Type B pancreatic cell (in vitro differentiated cells): ENCODE measurements around the gene PIEZO1. TPM values are rescaled to one million over a fixed set of nuclear protein-coding genes. Genes with fewer than 3 reads are reported as not detected.

Experiments used
- DNase-seq: peaks from one replicate; pipeline ENCODE4 v3.0.0; 2021; ENCODE audit warnings: mixed read lengths; ENCODE audit not compliant: unreplicated experiment; ENCODE audit errors: extremely low spot score
- H3K27ac Mint-ChIP-seq: 2 replicates; pipeline ENCODE4 v1.8.0; 2021; ENCODE audit warnings: mild to moderate bottlenecking, mixed read lengths
- H3K27me3 Mint-ChIP-seq: 2 replicates; pipeline ENCODE4 v1.8.0; 2021; ENCODE audit warnings: mixed read lengths
- H3K36me3 Mint-ChIP-seq: 2 replicates; pipeline ENCODE4 v1.8.0; 2021; ENCODE audit warnings: mixed read lengths
- H3K4me1 Mint-ChIP-seq: one replicate; pipeline ENCODE4 v1.8.0; 2021; ENCODE audit warnings: mixed read lengths; ENCODE audit not compliant: unreplicated experiment
- H3K4me3 Mint-ChIP-seq: 2 replicates; pipeline ENCODE4 v1.8.0; 2021; ENCODE audit warnings: mild to moderate bottlenecking, mixed read lengths
- H3K9me3 Mint-ChIP-seq: 2 replicates; pipeline ENCODE4 v1.8.0; 2021; ENCODE audit warnings: mixed read lengths
- total RNA-seq: library from RNA; stranded (reverse); gene quantifications from 2 replicates; pipeline ENCODE4 v1.2.1, GENCODE V29; 2021; ENCODE audit warnings: low replicate concordance
- TF ChIP-seq, protein P1 (sequence below): fragments of 200-600 bp; sonication (generic); conservative IDR thresholded peaks from 2 replicates; pipeline ENCODE4 v1.5.0; 2021; ENCODE audit warnings: antibody characterized with exemption, mild to moderate bottlenecking

The PIEZO1 gene
- total RNA-seq, 1 donor from 2014 or later = 33.3 TPM

DNA sequence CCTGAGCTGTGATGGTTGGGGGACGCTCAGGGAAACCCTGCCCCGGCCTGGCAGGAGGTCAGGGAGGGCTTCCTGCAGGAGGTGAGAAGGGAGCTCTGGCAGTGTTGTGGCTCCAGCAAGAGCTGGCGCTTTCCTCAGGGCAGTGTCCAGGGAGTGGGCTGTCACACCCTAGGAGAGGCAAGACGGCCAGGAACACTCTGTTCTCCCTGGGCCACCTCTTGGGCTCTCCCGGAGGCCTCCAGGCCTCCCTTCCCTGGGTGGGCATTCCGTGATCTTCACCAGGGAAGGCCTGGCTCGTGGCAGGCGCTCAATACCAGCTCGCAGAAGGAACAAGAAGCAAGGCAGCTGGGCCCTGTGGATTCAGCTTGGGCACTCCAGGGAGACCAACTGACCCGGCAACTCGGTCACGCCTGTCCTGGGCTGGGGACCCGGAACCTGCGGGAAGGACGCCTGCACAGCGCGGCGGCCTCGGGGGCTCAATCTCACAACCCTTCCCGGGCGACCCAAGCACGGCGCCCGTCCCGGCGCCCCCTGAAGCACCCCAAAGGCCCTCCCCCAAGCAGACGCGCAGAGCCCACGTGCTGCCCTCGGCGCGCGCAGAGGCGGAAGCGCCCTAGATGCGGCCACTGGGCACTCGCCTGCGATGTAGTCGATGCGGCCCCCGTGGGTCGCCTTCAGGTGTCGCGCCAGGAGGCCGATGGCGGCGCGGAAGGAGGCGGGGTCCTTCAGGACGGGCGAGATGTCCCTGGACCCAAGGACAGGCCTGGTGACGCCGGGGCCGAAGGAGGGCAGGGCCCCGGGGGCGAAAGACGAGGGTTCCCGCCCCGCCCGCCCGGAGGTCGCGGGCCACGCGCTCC, 26.1 kb upstream of the PIEZO1 start:
- Mint-ChIP-seq H3K27me3 (no peaks in the 10 kb centered on the region), H3K4me1 (peaks cover 3% of the 10 kb centered on the region), H3K27ac (peak overlapping the region; percentile 76), H3K4me3 (peak overlapping the region; percentile 90), H3K9me3 (no peaks in the 10 kb centered on the region), H3K36me3 (no peaks in the 10 kb centered on the region)
- no peak for DNase-seq
- TF ChIP-seq, protein P1, sequence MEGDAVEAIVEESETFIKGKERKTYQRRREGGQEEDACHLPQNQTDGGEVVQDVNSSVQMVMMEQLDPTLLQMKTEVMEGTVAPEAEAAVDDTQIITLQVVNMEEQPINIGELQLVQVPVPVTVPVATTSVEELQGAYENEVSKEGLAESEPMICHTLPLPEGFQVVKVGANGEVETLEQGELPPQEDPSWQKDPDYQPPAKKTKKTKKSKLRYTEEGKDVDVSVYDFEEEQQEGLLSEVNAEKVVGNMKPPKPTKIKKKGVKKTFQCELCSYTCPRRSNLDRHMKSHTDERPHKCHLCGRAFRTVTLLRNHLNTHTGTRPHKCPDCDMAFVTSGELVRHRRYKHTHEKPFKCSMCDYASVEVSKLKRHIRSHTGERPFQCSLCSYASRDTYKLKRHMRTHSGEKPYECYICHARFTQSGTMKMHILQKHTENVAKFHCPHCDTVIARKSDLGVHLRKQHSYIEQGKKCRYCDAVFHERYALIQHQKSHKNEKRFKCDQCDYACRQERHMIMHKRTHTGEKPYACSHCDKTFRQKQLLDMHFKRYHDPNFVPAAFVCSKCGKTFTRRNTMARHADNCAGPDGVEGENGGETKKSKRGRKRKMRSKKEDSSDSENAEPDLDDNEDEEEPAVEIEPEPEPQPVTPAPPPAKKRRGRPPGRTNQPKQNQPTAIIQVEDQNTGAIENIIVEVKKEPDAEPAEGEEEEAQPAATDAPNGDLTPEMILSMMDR = no peak

DNA sequence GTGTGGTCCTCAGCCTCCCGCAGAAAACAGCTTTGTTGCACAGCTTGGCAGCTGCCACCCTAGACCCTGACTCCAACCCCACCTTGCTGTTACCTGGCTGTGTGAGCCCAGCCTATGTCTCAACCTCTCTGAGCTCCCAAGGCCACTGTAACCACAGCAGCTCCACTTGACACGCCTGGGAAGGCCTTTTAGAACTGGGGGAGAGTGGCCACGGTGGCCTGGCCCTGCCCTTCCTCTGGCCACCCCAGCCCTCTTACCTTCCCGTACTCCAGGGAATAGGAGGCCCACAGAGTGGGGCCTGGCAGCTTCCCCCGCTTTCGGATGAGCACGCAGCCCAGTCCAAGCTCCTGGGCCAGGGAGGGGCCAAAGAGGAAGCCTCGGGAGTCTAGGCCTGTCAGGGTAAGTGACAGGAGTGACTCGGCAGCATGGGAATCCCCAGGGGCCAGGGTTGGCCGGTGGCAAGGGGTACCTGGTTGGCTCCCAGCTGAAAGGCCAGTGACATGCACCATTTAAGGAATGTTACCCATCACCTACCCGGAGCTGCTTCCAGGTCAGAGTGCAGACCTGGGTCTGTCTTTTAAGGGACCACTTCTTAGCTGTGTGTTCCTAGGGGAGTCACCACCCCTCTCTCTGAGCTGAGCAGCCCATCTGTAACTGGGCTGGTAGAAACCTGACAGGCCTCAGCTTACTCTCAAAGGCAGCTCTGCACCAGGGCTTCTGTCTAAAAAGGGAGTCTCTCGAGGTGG, 25.3 kb upstream of the PIEZO1 start:
- no peaks in the 10 kb centered on the region for H3K9me3 Mint-ChIP-seq
- no peak for DNase-seq
- peaks cover 3% of the 10 kb centered on the region for H3K4me1 Mint-ChIP-seq
- H3K27ac Mint-ChIP-seq = peak overlapping the region; percentile 76
- peak overlapping the region; percentile 90 for H3K4me3 Mint-ChIP-seq
- no peaks in the 10 kb centered on the region for H3K27me3 Mint-ChIP-seq
- TF ChIP-seq, protein P1 = no peak
- H3K36me3 Mint-ChIP-seq = no peaks in the 10 kb centered on the region

DNA sequence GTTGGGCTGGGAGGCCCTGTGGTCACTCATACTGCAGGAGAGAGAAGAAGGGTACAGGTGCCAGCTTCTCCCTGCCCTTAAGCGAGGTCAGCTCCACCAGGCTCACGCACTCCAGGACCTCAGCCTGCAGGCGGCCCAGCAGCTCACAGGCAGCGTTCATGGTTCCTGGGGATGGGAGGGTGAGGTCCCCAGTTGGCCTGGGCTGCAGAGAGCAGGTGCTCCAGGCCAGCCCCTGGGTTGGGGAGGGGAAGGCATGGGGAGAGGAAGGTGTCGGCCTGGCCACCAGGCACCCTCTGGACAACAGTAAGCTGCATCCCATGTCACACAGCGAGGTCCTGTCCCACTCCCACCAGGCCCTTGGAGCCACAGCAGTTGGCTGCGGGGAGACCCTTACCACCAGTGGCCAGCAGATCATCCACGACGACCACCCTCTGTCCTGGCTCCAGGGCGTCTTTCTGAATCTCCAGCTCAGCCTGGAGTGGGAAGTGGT, 24.7 kb upstream of the PIEZO1 start:
- Mint-ChIP-seq H3K36me3 (no peaks in the 10 kb centered on the region), H3K27ac (peak overlapping the region; percentile 76), H3K27me3 (no peaks in the 10 kb centered on the region), H3K4me3 (peak overlapping the region; percentile 90), H3K9me3 (no peaks in the 10 kb centered on the region), H3K4me1 (peaks cover 3% of the 10 kb centered on the region)
- TF ChIP-seq, protein P1 = no peak
- DNase-seq = no peak

DNA sequence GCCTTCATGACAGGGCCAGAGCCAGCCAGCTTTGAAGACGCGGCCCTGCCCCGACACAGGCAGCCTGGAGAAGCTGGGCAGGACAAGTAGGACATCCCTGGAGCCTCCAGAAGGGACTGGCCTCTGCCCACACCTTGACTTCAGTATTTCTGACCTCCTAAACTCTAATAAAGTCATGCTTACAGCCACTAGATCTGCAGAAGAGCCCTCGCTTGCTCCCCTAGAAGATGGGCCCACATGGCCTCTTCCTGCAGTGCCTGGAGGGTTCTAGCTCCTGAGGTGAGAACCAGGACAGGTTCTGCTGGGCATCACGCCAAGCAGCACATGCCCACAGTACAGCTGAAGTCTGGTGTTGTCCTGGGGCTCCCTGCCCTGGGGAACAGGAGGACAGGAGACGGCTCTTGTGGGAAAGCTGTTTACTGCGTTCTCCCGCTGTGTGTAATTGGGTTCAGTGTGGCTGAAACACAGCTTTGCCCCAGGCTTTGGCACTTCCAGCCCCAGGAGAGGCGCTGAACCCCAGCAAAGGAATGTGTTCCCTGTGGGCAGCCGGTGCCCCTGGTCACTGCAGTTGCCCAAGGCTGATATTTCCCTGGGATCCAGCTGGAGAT, 24.2 kb upstream of the PIEZO1 start:
- no peaks in the 10 kb centered on the region for H3K9me3 Mint-ChIP-seq
- TF ChIP-seq, protein P1 = no peak
- H3K27me3 Mint-ChIP-seq = no peaks in the 10 kb centered on the region
- no peak for DNase-seq
- peak overlapping the region; percentile 90 for H3K4me3 Mint-ChIP-seq
- peaks cover 3% of the 10 kb centered on the region for H3K4me1 Mint-ChIP-seq
- no peaks in the 10 kb centered on the region for H3K36me3 Mint-ChIP-seq
- no peak overlapping the region for H3K27ac Mint-ChIP-seq

DNA sequence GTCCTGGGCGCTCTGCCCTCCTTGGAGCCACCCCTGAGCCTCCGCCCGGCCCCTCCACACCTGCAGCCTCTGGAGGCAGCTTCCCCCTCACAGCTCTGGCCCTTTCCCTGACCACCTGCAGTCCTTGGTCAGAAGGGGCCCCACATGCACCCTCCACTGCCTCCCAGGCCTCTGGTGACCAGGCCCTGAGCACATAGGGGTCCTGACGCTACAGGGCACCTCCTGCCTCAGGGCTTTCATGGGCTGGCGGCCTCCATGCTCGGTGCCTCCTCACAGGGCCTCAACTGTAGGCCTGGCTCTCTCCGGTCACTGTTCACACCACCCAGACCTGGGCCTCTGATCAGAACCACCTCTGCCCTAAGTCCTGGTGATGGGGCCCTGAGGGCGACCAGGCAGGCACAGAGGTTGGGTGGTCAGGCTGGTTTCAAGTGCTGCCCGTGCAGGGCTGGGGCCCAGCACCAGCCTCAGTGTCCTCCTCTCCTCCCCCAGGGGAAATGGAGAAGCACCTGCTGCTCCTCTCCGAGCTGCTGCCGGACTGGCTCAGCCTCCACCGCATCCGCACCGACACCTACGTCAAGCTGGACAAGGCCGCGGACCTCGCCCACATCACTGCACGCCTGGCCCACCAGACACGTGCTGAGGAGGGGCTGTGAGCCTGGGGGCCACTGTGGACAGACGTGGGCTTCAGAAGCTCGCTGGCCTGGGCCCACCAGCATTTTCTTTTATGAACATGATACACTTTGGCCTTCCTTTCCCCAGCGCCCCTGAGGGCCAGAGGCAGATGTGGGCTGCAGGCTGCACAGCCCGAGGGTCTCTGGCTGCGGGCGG, 22.8 kb upstream of the PIEZO1 start:
- H3K27me3 Mint-ChIP-seq = no peaks in the 10 kb centered on the region
- H3K9me3 Mint-ChIP-seq = no peaks in the 10 kb centered on the region
- TF ChIP-seq, protein P1 = no peak
- H3K4me1 Mint-ChIP-seq = no peaks in the 10 kb centered on the region
- no peaks in the 10 kb centered on the region for H3K36me3 Mint-ChIP-seq
- DNase-seq = no peak
- no peak overlapping the region for H3K27ac Mint-ChIP-seq
- peak overlapping the region; percentile 39 for H3K4me3 Mint-ChIP-seq
